Esophagus (tissue), 2 donors: Measurements from ENCODE around the gene TMED5. TPM values are rescaled to one million over a fixed set of nuclear protein-coding genes. Genes with fewer than 3 reads are reported as not detected.

Experiments
- H3K27ac ChIP-seq, 2 donors: one replicate each; pipeline ENCODE4 v1.5.1; 2013; ENCODE audit warnings: low read depth in 2 of 2, mild to moderate bottlenecking in 2 of 2, inconsistent platforms in 1 of 2, low read length in 1 of 2, moderate library complexity in 1 of 2
- H3K27me3 ChIP-seq, 2 donors: one replicate each; pipeline ENCODE4 v1.6.1; 2013; ENCODE audit warnings: low read length in 2 of 2, control low read depth in 1 of 2, mild to moderate bottlenecking in 1 of 2; ENCODE audit not compliant: insufficient read depth in 2 of 2, control insufficient read depth in 1 of 2
- H3K36me3 ChIP-seq, 2 donors: one replicate each; pipeline ENCODE4 v1.6.1; 2013; ENCODE audit warnings: low read length in 1 of 2; ENCODE audit not compliant: control insufficient read depth in 2 of 2, insufficient read depth in 2 of 2
- H3K4me1 ChIP-seq, 2 donors: one replicate each; pipeline ENCODE4 v1.6.1; 2013; ENCODE audit warnings: low read length in 1 of 2; ENCODE audit not compliant: control insufficient read depth in 2 of 2, insufficient read depth in 2 of 2
- H3K4me3 ChIP-seq, 2 donors: one replicate each; pipeline ENCODE4 v1.5.1; 2013; ENCODE audit warnings: low read length in 2 of 2, mild to moderate bottlenecking in 2 of 2, low read depth in 1 of 2, moderate library complexity in 1 of 2
- H3K9me3 ChIP-seq, 2 donors: one replicate each; pipeline ENCODE4 v1.6.1; 2013; ENCODE audit warnings: mild to moderate bottlenecking in 2 of 2, low read depth in 1 of 2, low read length in 1 of 2, moderate library complexity in 1 of 2; ENCODE audit not compliant: control insufficient read depth in 2 of 2, insufficient read depth in 1 of 2
- WGBS, 2 donors: extraction: QIAGEN DNeasy Blood & Tissue Kit; methylation state at CpG; one replicate each; pipeline ENCODE4 v1.1.7; 2013; 5-methylcytosine and 5-hydroxymethylcytosine counted together
- polyA plus RNA-seq, 2 donors: library from polyadenylated mRNA; stranded (reverse); fragments of 200-250 nt; gene quantifications; one replicate each; pipeline ENCODE4 v1.2.3, GENCODE V29; 2013
- donor health status: healthy with polysubstance abuse.
- donor health status: Bipolar disorder and iron deficiency.

The TMED5 gene
- polyA plus RNA-seq, 2 donors = 5.6 to 11.2 TPM

DNA sequence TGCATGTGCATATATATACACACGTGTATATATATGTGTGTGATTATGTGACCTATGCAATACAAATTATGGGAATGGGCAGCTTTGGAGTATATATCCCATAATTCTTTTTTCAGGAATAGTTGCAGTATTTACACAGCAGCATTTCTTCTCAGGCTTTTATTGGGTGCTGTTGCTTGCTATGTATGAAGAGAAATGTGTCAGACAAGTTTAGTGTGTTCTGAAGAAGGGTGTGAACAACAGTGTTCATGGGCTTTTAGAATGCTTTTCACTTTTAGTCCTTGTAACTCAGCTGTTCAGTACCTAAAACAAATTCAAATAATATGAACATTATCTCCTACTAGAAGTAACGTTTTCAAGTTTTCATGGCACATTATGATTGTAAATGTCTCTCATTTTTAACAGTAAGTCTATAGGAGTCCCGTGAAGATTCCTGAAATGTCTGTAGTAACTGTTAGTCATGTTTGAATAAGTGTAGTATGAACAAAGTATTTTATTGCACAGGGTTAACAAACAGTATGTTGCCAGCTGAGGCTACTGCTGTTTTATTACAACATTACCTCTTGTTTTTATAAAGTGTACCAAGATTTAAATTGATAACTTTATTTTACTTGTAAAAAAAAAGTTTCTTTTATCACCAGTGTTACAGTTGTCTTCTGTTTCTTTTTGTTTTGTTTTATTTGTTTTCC, 42.5 kb downstream of the TMED5 start:
- Histone ChIP-seq H3K9me3 (no peaks in the 10 kb centered on the region), H3K36me3 (peaks cover 2 to 4% of the 10 kb centered on the region in 2 donors), H3K4me1 (no peaks in the 10 kb centered on the region), H3K27ac (no peak overlapping the region), H3K27me3 (no peaks in the 10 kb centered on the region), H3K4me3 (no peak overlapping the region)
- 44 to 55% methylated on average over 3 of the region's 3 CpGs for WGBS, 2 donors

DNA sequence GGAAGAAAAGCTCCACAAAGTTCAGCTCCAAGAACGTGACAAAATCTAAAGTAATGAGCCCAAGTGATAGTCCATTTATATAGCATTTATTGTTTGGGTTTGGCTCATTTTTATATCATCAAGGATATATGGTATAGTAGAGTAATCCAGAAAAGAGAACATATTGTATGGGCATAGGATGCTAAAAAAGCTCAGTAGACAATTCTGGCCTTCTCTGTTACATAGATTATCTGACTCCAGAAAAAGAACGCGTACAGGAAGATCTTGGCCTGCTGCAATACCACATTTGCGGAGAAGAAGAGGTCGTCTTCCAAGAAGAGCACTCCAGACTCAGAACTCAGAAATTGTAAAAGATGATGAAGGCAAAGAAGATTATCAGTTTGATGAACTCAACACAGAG, 43.8 kb downstream of the TMED5 start:
- Histone ChIP-seq H3K27ac (no peak overlapping the region), H3K27me3 (no peaks in the 10 kb centered on the region), H3K36me3 (peaks cover 2 to 4% of the 10 kb centered on the region in 2 donors), H3K4me3 (no peak overlapping the region), H3K4me1 (no peaks in the 10 kb centered on the region), H3K9me3 (no peaks in the 10 kb centered on the region)
- 95 to 98% methylated on average over 5 of the region's 5 CpGs for WGBS, 2 donors

DNA sequence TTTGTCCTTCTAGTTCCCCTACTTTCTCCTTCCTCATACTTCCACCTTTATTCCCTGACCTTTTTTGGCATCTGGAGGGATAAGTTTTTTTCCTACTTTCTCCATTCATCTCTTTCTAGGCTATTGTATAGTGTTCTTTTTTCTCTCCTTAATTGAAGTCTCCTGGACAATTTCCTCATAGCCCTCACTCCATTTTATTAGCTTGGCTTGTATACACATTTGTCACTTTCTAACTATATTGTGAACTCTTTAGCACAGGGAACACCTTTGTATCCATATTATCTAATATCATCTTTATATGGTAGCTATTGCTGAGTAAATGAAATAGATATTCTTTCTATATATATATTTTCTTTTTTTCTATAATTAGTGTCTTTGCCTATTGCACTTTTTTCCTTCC, 47.6 kb downstream of the TMED5 start:
- Histone ChIP-seq H3K4me3 (no peak overlapping the region), H3K4me1 (no peaks in the 10 kb centered on the region), H3K27me3 (no peaks in the 10 kb centered on the region), H3K9me3 (no peaks in the 10 kb centered on the region), H3K27ac (no peak overlapping the region), H3K36me3 (peaks cover 2 to 4% of the 10 kb centered on the region in 2 donors)

DNA sequence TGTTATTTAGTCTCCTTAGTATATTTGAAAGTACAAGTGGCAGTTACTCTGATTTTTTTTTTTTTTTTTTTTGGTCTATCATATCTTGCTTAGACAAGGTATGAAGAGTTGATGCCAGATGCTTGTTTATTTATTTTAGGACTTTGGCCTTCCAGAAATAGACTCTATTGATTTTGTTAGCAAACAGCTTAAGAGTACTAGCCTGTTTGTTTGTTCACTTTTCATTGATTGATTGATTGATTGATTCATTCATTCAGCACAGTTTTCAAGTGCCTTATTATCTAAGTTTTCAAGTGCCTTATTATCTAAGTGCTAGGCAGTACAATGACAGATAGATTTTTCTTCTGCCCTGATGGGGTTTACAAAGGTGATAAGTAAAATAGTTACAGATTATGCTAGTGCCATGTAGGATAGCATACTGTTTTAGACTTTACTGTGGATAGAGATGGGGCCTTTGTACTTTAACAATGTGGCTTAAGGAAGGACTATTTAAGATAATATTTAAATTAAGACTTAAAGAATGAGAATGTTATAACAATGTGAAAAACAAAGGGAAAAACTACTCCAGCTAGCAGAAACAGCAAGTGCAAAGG, 50.6 kb downstream of the TMED5 start:
- no peaks in the 10 kb centered on the region for H3K4me1 ChIP-seq
- H3K27me3 ChIP-seq = no peaks in the 10 kb centered on the region
- H3K27ac ChIP-seq = no peak overlapping the region
- no peaks in the 10 kb centered on the region for H3K9me3 ChIP-seq
- no peaks in the 10 kb centered on the region for H3K36me3 ChIP-seq
- H3K4me3 ChIP-seq = no peak overlapping the region

DNA sequence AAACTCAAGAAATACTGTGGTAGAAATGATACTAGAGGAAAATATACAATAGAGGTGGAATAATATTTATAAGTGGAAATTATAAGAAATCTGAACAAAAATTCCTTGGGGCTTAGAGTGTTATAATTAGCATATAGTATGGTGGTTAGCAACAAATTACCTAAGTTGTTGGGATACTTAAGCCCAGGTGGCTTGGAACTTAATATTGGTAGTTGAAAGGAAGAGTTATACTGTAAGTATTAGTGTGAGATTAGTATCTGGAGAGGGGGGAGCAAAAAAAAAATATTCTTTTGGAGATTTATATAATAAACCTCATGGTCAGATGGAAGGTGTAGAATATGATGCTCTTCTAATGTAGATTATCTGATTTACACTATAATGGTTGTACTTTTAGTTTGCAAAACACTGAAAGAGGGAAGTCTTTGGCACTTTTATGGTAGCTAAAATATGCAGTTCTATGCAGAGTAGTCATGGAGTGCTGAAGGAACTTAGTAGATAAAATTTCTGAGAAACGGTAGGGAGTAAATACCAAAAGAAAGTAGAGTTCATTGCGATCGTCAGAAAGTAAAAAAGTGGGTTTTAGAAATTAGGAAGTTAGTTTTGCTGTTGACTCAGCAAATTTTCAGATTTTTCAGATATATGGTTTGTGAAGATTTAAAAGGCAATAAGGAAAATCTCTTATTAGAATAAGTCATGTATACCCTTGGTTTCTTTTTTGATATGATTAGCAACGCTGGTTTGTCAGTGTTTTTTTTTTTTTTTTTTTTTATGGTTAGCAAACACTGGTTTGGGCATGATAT, 55.5 kb downstream of the TMED5 start:
- Histone ChIP-seq H3K27ac (no peak overlapping the region), H3K36me3 (no peaks in the 10 kb centered on the region), H3K27me3 (no peaks in the 10 kb centered on the region), H3K9me3 (no peaks in the 10 kb centered on the region), H3K4me3 (no peak overlapping the region), H3K4me1 (no peaks in the 10 kb centered on the region)
- WGBS, 2 donors = 77 to 87% methylated on average over 4 of the region's 4 CpGs

DNA sequence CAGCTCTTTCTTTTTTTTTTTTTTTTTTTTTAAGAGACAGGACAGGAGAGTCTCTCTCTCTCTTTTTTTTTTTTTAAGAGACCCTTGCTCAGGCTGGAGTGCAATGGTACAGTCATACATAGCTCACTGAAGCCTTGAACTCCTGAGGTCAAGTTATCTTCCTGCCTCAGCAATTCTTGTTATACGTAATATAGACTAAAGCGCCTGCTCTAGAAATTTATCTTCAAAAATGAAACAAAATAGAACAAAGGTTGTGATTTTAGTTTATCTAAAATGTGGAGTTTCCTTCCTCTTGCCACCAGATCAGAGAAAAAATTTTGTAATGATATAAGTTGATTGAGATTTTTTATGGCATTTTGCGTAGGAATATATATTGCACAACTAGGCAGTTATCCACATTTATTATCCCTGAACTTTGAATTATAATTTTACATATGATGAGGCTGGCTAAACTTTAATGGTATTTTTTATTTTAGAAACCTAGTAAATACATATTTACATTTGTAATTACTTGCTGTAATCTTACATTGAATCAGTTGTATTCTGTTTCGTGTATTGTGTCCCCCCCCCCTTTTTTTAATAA, 56.9 kb downstream of the TMED5 start:
- no peak overlapping the region for H3K4me3 ChIP-seq
- H3K4me1 ChIP-seq = no peaks in the 10 kb centered on the region
- H3K36me3 ChIP-seq = peaks cover 0 to 3% of the 10 kb centered on the region in 2 donors
- 86 to 93% methylated on average over 4 of the region's 4 CpGs for WGBS, 2 donors
- H3K27me3 ChIP-seq = no peaks in the 10 kb centered on the region
- no peak overlapping the region for H3K27ac ChIP-seq
- no peaks in the 10 kb centered on the region for H3K9me3 ChIP-seq

DNA sequence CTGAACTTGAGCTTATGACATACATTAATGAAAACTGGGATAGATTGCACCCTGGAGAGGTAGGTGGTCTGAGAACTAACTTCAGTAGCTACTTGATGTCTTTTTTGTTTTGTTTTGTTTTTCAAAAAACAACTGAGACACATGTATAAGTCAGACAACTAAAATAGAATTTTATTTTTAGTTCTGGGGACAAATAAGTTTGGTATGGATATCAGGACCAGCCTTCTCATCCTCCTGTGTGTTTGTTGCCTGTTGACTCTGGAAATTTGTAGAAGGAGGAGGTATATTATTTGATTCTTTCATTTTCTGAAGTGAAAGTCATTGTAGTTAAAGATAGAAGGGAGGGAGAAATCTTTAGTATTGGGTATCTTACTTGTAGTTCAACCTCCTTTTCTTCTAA, 59.6 kb downstream of the TMED5 start:
- Histone ChIP-seq H3K4me1 (no peaks in the 10 kb centered on the region), H3K4me3 (no peak overlapping the region), H3K36me3 (peaks cover 3 to 8% of the 10 kb centered on the region in 2 donors), H3K27ac (no peak overlapping the region), H3K9me3 (no peaks in the 10 kb centered on the region), H3K27me3 (no peaks in the 10 kb centered on the region)

DNA sequence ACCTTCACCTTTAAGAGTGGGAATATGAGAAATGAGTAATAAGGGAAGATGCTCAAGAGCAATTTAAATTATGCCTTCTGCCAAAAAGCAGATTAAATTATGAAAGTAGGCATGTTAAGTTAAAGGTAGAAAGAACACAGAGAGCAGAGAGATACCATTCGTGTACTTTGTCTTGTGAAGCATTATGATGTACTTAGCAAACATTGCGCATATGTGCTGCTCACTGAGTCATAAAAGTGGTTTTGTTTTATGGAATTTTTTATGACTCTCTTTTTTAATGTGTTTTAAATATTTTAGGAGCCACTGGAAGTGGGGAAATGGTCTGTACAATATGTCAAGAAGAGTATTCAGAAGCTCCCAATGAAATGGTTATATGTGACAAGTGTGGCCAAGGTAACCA, 65.8 kb downstream of the TMED5 start:
- Histone ChIP-seq H3K27me3 (no peaks in the 10 kb centered on the region), H3K4me1 (no peaks in the 10 kb centered on the region), H3K4me3 (no peak overlapping the region), H3K27ac (no peak overlapping the region), H3K36me3 (peaks cover 3 to 8% of the 10 kb centered on the region in 2 donors), H3K9me3 (no peaks in the 10 kb centered on the region)
- WGBS, 2 donors = 89 to 94% methylated on average over 2 of the region's 2 CpGs

DNA sequence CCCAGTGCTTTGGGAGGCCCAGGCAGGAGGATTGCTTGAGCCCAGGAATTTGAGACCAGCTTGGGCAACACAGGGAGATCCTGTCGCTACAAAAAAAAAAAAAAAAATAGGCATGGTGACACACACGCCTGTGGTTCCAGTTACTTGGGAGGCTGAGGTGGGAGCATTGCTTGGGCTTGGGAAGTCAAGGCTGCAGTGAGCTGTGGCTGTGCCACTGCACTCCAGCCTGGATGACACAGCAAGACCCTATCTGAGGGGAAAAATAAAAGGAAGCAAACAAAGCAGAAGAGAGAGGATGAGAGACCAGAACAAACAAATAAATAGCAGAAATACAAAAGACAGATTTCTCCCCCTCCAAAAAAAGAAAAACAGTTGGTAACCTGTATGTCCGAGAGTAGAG, 67.1 kb downstream of the TMED5 start:
- no peaks in the 10 kb centered on the region for H3K4me1 ChIP-seq
- no peaks in the 10 kb centered on the region for H3K9me3 ChIP-seq
- no peaks in the 10 kb centered on the region for H3K27me3 ChIP-seq
- 91 to 100% methylated on average over 3 of the region's 3 CpGs for WGBS, 2 donors
- no peak overlapping the region for H3K4me3 ChIP-seq
- H3K27ac ChIP-seq = no peak overlapping the region
- peaks cover 0 to 8% of the 10 kb centered on the region in 2 donors for H3K36me3 ChIP-seq
